Activated B cell treated with CpG ODN at 0.5 μM for 24 hours (primary cell): ENCODE measurements around the gene CNTRL. TPM values are rescaled to one million over a fixed set of nuclear protein-coding genes. Genes with fewer than 3 reads are reported as not detected.

Experiments
- ATAC-seq: fragments of 200-7000 bp; cut with Tn5 transposase; one replicate; pipeline ENCODE4 v1.10.0; 2021; ENCODE audit warnings: low read depth, mild to moderate bottlenecking, moderate library complexity
- CTCF ChIA-PET: fragments of 350-600 bp; sonication (Branson Sonifier 250); formaldehyde crosslinking; loops from one replicate; lab custom pipeline; 2021; ENCODE audit warnings: antibody characterized with exemption; lab: Charles Lee
- POLR2A ChIA-PET: fragments of 350-600 bp; sonication (Branson Sonifier 250); formaldehyde crosslinking; loops from one replicate; lab custom pipeline; 2021; ENCODE audit warnings: antibody characterized with exemption; lab: Charles Lee
- DNase-seq: peaks from one replicate; pipeline ENCODE4 v3.0.0; 2022
- H3K27ac Mint-ChIP-seq: one replicate; pipeline ENCODE4 v1.8.0; 2020; ENCODE audit warnings: mixed read lengths
- H3K27me3 Mint-ChIP-seq: one replicate; pipeline ENCODE4 v1.8.0; 2021; ENCODE audit warnings: mixed read lengths
- H3K36me3 Mint-ChIP-seq: one replicate; pipeline ENCODE4 v1.8.0; 2021; ENCODE audit warnings: low read depth, mixed read lengths
- H3K4me1 Mint-ChIP-seq: one replicate; pipeline ENCODE4 v1.8.0; 2021; ENCODE audit warnings: mixed read lengths
- H3K4me3 Mint-ChIP-seq: one replicate; pipeline ENCODE4 v1.8.0; 2020; ENCODE audit warnings: mild to moderate bottlenecking, mixed read lengths
- H3K9me3 Mint-ChIP-seq: one replicate; pipeline ENCODE4 v1.8.0; 2020; ENCODE audit warnings: mixed read lengths
- intact Hi-C: fragments of 100-400 bp; cut with micrococcal nuclease; formaldehyde crosslinking; loops from one replicate; pipeline ENCODE4 v1.15.1; 2024
- total RNA-seq: library from RNA; stranded (reverse); gene quantifications from 2 replicates; pipeline ENCODE4 v1.2.3, GENCODE V29; 2022
- TF ChIP-seq, protein P1 (sequence below): fragments of 200-600 bp; IDR thresholded peaks from one replicate; pipeline ENCODE4 v1.8.0; 2022; ENCODE audit warnings: antibody characterized with exemption, mild to moderate bottlenecking

CNTRL gene
- total RNA-seq, 1 donor from 2014 or later: 110 TPM

DNA sequence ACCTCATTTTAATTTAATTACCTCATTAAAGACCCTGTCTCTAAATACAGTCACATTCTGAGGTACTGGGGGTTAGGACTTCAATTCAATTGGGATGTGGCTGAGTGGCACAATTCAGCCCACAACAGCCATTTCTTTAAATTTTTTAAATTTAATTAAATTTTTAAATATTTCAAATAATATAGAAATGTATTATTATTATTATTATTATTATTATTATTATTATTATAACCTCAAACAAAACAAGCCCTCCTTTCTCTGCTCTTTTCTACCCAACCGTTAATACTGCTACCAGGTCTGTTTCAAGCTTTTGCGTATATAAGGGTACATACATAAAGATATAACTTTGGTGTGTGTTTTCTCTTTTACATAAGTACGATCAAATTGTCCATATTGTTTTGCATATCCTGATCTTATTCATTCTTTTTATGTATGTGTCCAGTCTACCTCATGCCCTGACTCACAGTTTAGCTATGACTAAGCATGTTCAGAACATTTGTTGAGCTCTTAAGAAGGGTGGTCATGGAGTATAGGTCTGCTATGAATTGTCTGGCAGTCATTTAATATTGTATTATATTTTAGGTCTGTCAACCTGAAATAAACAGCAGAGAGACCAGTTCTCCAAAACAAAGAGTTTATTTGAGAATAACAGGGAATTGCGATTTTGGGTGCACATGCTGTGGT, 143.0 kb downstream of the CNTRL start:
- Mint-ChIP-seq H3K27me3 (no peaks in the 10 kb centered on the region), H3K36me3 (peaks cover 26% of the 10 kb centered on the region), H3K4me1 (peaks cover 26% of the 10 kb centered on the region), H3K27ac (peak overlapping the region; percentile 11), H3K9me3 (no peaks in the 10 kb centered on the region), H3K4me3 (no peak overlapping the region)
- CTCF ChIA-PET: no interaction called here
- DNase-seq (no peak), ATAC-seq (peak; percentile 63)
- TF ChIP-seq, protein P1, sequence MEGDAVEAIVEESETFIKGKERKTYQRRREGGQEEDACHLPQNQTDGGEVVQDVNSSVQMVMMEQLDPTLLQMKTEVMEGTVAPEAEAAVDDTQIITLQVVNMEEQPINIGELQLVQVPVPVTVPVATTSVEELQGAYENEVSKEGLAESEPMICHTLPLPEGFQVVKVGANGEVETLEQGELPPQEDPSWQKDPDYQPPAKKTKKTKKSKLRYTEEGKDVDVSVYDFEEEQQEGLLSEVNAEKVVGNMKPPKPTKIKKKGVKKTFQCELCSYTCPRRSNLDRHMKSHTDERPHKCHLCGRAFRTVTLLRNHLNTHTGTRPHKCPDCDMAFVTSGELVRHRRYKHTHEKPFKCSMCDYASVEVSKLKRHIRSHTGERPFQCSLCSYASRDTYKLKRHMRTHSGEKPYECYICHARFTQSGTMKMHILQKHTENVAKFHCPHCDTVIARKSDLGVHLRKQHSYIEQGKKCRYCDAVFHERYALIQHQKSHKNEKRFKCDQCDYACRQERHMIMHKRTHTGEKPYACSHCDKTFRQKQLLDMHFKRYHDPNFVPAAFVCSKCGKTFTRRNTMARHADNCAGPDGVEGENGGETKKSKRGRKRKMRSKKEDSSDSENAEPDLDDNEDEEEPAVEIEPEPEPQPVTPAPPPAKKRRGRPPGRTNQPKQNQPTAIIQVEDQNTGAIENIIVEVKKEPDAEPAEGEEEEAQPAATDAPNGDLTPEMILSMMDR: no peak
- POLR2A ChIA-PET: no interaction called here
- intact Hi-C loops: no loop called here

DNA sequence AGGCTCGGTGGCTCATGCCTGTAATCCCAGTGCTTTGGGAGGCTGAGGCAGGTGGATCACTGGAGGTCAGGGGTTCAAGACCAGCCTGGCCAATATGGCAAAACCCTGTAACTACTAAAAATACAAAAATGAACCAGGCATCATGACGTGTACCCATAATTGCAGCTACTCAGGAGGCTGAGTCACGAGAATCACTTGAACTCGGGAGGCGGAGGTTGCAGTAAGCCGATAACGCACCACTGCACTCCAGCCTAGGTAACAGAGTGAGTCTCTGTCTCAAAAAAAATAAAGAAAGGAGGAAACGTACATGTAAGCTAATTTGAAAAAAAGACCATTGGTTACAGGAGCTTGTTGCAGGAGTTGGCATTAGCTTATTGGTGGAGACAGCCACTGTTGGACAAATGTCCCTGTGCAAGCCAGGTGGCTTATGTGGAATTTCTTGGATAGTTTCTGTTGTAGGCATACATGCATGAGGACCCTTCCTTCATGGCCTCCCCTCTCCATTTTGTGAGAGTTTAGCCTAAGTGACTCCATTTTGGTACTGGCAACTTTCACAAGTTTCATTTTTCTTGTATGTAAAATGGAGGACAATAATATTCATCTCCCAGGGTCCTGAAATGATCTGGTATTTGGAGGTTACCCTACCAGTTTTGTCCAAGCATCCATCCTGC, 143.7 kb downstream of the CNTRL start:
- no peaks in the 10 kb centered on the region for H3K9me3 Mint-ChIP-seq
- no peak for DNase-seq
- intact Hi-C loops: no loop called here
- H3K27ac Mint-ChIP-seq: peak overlapping the region; percentile 11
- H3K4me1 Mint-ChIP-seq: peaks cover 20% of the 10 kb centered on the region
- no peak overlapping the region for H3K4me3 Mint-ChIP-seq
- peaks cover 21% of the 10 kb centered on the region for H3K36me3 Mint-ChIP-seq
- TF ChIP-seq, protein P1: no peak
- POLR2A ChIA-PET: no interaction called here
- CTCF ChIA-PET: no interaction called here
- ATAC-seq: peak; percentile 45
- H3K27me3 Mint-ChIP-seq: no peaks in the 10 kb centered on the region

DNA sequence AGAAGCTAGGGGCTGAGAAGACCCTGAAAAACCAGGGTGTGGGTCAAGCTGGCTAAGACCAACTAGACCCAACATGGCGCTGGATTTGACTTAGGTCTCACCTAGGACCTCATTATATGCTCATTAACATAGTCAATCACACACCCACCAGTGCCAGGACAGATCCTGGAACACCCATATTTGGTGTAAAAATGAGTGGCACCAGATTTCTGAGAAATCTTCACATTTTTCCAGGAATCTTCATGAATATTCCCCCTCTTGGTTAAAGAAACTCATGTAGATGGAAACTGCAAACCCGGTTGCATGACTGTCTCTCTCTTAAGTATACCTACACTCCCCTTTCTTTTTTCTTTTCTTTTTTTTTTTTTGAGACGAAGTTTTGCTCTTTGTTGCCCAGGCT, 144.8 kb downstream of the CNTRL start:
- Mint-ChIP-seq H3K4me1 (peaks cover 16% of the 10 kb centered on the region), H3K4me3 (no peak overlapping the region), H3K27me3 (no peaks in the 10 kb centered on the region), H3K9me3 (no peaks in the 10 kb centered on the region), H3K27ac (no peak overlapping the region), H3K36me3 (peaks cover 19% of the 10 kb centered on the region)
- POLR2A ChIA-PET: no interaction called here
- intact Hi-C loops: no loop called here
- no peak for ATAC-seq
- TF ChIP-seq, protein P1: no peak
- no peak for DNase-seq
- CTCF ChIA-PET: no interaction called here

DNA sequence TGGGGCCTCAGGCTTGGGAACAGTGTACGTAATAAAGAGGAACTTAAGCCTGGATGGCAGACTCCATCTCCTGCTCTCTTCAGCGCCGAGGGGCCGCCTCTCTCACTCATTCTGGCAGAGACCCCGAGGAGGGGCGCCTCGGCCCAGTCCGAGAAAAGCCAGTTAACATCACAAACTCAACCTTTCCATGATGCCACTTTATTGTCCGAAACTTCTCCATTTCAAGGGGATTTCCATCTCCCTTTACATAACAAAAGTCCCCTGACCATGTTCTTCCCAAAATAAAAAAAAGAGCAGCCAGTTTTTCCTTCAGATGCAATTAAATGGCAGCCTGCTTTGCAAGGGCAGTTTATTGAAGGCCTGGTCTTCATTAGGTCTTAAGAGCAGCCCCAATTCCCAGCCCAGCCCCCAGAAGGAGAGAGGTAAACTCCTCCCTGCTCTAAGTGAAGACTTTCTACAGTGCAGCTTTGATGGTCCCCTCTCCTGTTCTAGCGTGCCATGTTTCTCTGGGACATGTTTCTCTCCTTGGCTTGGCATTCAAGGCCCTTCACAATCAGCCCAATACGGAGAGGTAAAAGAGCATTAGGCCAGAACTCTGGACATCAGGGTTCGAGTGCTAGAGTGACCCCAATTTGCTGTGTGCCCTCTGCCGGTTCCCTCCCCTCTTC, 146.4 kb downstream of the CNTRL start:
- TF ChIP-seq, protein P1: no peak
- no peak overlapping the region for H3K27ac Mint-ChIP-seq
- ATAC-seq (peak; percentile 25), DNase-seq (no peak)
- peaks cover 12% of the 10 kb centered on the region for H3K36me3 Mint-ChIP-seq
- ChIA-PET CTCF (interaction anchor here (1.1 to 1.2 kb wide), 2 partner anchors 8 to 58 kb away, joined by 3 to 4 read pairs; no protein-coding TSS in a partner anchor), POLR2A (no interaction called here)
- no peak overlapping the region for H3K4me3 Mint-ChIP-seq
- H3K9me3 Mint-ChIP-seq: no peaks in the 10 kb centered on the region
- peaks cover 16% of the 10 kb centered on the region for H3K4me1 Mint-ChIP-seq
- no peaks in the 10 kb centered on the region for H3K27me3 Mint-ChIP-seq
- intact Hi-C loops: no loop called here

DNA sequence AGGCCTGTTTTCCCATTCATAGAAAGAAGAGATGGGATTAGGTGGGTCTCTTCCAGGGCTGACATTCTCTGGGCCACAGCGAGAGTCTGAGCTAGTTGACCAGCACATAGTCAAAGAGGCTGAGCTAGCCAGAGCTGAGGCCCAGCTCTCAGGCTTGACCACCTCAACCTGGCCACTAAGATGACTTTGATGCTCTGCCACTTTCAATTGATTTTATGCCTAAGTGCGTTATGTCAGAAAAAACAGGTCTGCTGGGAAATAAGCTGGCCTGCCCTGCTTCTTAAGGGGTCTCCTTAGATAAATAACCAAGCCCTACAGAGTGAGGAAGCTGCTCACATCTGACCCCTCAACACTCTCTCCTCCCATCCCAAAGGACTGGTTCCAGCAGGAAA, 146.9 kb downstream of the CNTRL start:
- Mint-ChIP-seq H3K4me3 (no peak overlapping the region), H3K27ac (no peak overlapping the region), H3K4me1 (peaks cover 16% of the 10 kb centered on the region), H3K27me3 (no peaks in the 10 kb centered on the region), H3K9me3 (no peaks in the 10 kb centered on the region), H3K36me3 (peaks cover 8% of the 10 kb centered on the region)
- TF ChIP-seq, protein P1: no peak
- DNase-seq (no peak), ATAC-seq (no peak)
- ChIA-PET CTCF (interaction anchor here (1.1 to 1.2 kb wide), 2 partner anchors 8 to 57 kb away, joined by 3 to 4 read pairs; no protein-coding TSS in a partner anchor), POLR2A (no interaction called here)
- intact Hi-C loops: no loop called here
